Duodenal mucosa (tissue), 2 donors: ENCODE measurements around the gene ZYG11A.

Source experiments
- H3K27ac ChIP-seq: one replicate; pipeline ENCODE4 v1.7.0; 2013; ENCODE audit warnings: low read depth, low read length
- H3K27me3 ChIP-seq, 2 donors: one replicate each; pipeline ENCODE4 v1.7.0; 2013; ENCODE audit warnings: low read length in 2 of 2, control low read depth in 1 of 2; ENCODE audit not compliant: insufficient read depth in 2 of 2, control insufficient read depth in 1 of 2
- H3K36me3 ChIP-seq, 2 donors: one replicate each; pipeline ENCODE4 v1.7.0; 2013; ENCODE audit warnings: low read length in 2 of 2, control low read depth in 1 of 2; ENCODE audit not compliant: insufficient read depth in 2 of 2, control insufficient read depth in 1 of 2
- H3K4me1 ChIP-seq, 2 donors: one replicate each; pipeline ENCODE4 v1.7.0; 2013; ENCODE audit warnings: low read length in 2 of 2, control low read depth in 1 of 2; ENCODE audit not compliant: insufficient read depth in 2 of 2, control insufficient read depth in 1 of 2
- H3K4me3 ChIP-seq, 2 donors: one replicate each; pipeline ENCODE4 v1.7.0; 2013; ENCODE audit warnings: low read length in 2 of 2, low read depth in 1 of 2
- H3K9ac ChIP-seq, 2 donors: one replicate each; pipeline ENCODE4 v1.7.0; 2013; ENCODE audit warnings: low read length in 2 of 2, low read depth in 1 of 2
- H3K9me3 ChIP-seq, 2 donors: one replicate each; pipeline ENCODE4 v1.7.0; 2013; ENCODE audit warnings: low read length in 2 of 2, control low read depth in 1 of 2; ENCODE audit not compliant: control insufficient read depth in 1 of 2

Gene ZYG11A

GRCh38 chr1:52904208-52904926, 61.8 kb downstream of the ZYG11A start:
- peaks cover 0 to 3% of the 10 kb centered on the region in 2 donors for H3K4me1 ChIP-seq
- no peaks in the 10 kb centered on the region for H3K27me3 ChIP-seq
- H3K9ac ChIP-seq = no peak overlapping the region
- peaks cover 0 to 3% of the 10 kb centered on the region in 2 donors for H3K36me3 ChIP-seq
- no peak overlapping the region for H3K27ac ChIP-seq
- H3K4me3 ChIP-seq = no peak overlapping the region
- H3K9me3 ChIP-seq = no peaks in the 10 kb centered on the region

- H3K4me3 ChIP-seq = no peak overlapping the region
- no peak overlapping the region for H3K9ac ChIP-seq
- H3K27me3 ChIP-seq = no peaks in the 10 kb centered on the region
- H3K9me3 ChIP-seq = no peaks in the 10 kb centered on the region
- H3K27ac ChIP-seq = no peak overlapping the region
- peaks cover 0 to 3% of the 10 kb centered on the region in 2 donors for H3K36me3 ChIP-seq
- no peaks in the 10 kb centered on the region for H3K4me1 ChIP-seq
These were observed 62.6 kb downstream of the ZYG11A start for GRCh38 chr1:52904927-52905698.

GRCh38 chr1:52906135-52906603, 63.6 kb downstream of the ZYG11A start:
- H3K27ac ChIP-seq = no peak overlapping the region

GRCh38 chr1:52907068-52907811, 64.7 kb downstream of the ZYG11A start:
- H3K4me1 ChIP-seq = no peaks in the 10 kb centered on the region
- no peak overlapping the region for H3K9ac ChIP-seq
- H3K36me3 ChIP-seq = peaks cover 3 to 6% of the 10 kb centered on the region in 2 donors
- no peak overlapping the region for H3K27ac ChIP-seq
- no peak overlapping the region for H3K4me3 ChIP-seq
- H3K9me3 ChIP-seq = no peaks in the 10 kb centered on the region
- no peaks in the 10 kb centered on the region for H3K27me3 ChIP-seq

More at GRCh38 chr1:52906135-52906603, 63.6 kb downstream of the ZYG11A start:
- peaks cover 3 to 4% of the 10 kb centered on the region in 2 donors for H3K36me3 ChIP-seq
- no peak overlapping the region for H3K9ac ChIP-seq
- H3K27me3 ChIP-seq = no peaks in the 10 kb centered on the region
- no peak overlapping the region for H3K4me3 ChIP-seq
- no peaks in the 10 kb centered on the region for H3K4me1 ChIP-seq
- no peaks in the 10 kb centered on the region for H3K9me3 ChIP-seq

- H3K27me3 ChIP-seq = no peaks in the 10 kb centered on the region
These were observed 65.2 kb downstream of the ZYG11A start for GRCh38 chr1:52907812-52908153.

GRCh38 chr1:52911541-52911940, 69.0 kb downstream of the ZYG11A start:
- H3K27me3 ChIP-seq = no peaks in the 10 kb centered on the region
- peaks cover 0 to 17% of the 10 kb centered on the region in 2 donors for H3K36me3 ChIP-seq
- peaks cover 0 to 4% of the 10 kb centered on the region in 2 donors for H3K4me1 ChIP-seq
- no peak overlapping the region for H3K9ac ChIP-seq
- H3K9me3 ChIP-seq = no peaks in the 10 kb centered on the region
- H3K27ac ChIP-seq = no peak overlapping the region
- H3K4me3 ChIP-seq = no peak overlapping the region

More at GRCh38 chr1:52907812-52908153, 65.2 kb downstream of the ZYG11A start:
- Histone ChIP-seq H3K9ac (no peak overlapping the region), H3K36me3 (peaks cover 3 to 6% of the 10 kb centered on the region in 2 donors), H3K4me1 (no peaks in the 10 kb centered on the region), H3K4me3 (no peak overlapping the region), H3K9me3 (no peaks in the 10 kb centered on the region), H3K27ac (no peak overlapping the region)

GRCh38 chr1:52913014-52913413, 70.5 kb downstream of the ZYG11A start:
- Histone ChIP-seq H3K9ac (no peak overlapping the region), H3K4me3 (no peak overlapping the region), H3K9me3 (no peaks in the 10 kb centered on the region)

GRCh38 chr1:52913537-52913936, 71.0 kb downstream of the ZYG11A start:
- H3K9me3 ChIP-seq = no peaks in the 10 kb centered on the region
- peaks cover 0 to 4% of the 10 kb centered on the region in 2 donors for H3K4me1 ChIP-seq
- no peak overlapping the region for H3K27ac ChIP-seq
- H3K4me3 ChIP-seq = no peak overlapping the region
- no peaks in the 10 kb centered on the region for H3K27me3 ChIP-seq
- no peak overlapping the region for H3K9ac ChIP-seq
- H3K36me3 ChIP-seq = peaks cover 0 to 17% of the 10 kb centered on the region in 2 donors

More at GRCh38 chr1:52913014-52913413, 70.5 kb downstream of the ZYG11A start:
- Histone ChIP-seq H3K36me3 (peaks cover 0 to 17% of the 10 kb centered on the region in 2 donors), H3K4me1 (peaks cover 0 to 4% of the 10 kb centered on the region in 2 donors), H3K27ac (no peak overlapping the region), H3K27me3 (no peaks in the 10 kb centered on the region)

GRCh38 chr1:52914463-52914862, 71.9 kb downstream of the ZYG11A start:
- no peak overlapping the region for H3K4me3 ChIP-seq
- H3K9ac ChIP-seq = no peak overlapping the region
- no peak overlapping the region for H3K27ac ChIP-seq
- H3K4me1 ChIP-seq = peaks cover 0 to 4% of the 10 kb centered on the region in 2 donors
- H3K27me3 ChIP-seq = no peaks in the 10 kb centered on the region
- H3K36me3 ChIP-seq = peaks cover 0 to 17% of the 10 kb centered on the region in 2 donors
- no peaks in the 10 kb centered on the region for H3K9me3 ChIP-seq
